Activated CD4-positive, CD25-positive, alpha-beta regulatory T cell treated with anti-CD3 and anti-CD28 coated beads, Interleukin-2, amount 50 U/mL, for 72 hours (primary cell): ENCODE data around the gene PLGRKT.
"Not testable (repeated sequence)": the region's sequence is repeated elsewhere in the genome, so short reads cannot be mapped to it uniquely, and the experiment has no call there.

Experiments
- DNase-seq: peaks from one replicate; pipeline ENCODE4 v3.0.0; 2021

The PLGRKT gene

DNA sequence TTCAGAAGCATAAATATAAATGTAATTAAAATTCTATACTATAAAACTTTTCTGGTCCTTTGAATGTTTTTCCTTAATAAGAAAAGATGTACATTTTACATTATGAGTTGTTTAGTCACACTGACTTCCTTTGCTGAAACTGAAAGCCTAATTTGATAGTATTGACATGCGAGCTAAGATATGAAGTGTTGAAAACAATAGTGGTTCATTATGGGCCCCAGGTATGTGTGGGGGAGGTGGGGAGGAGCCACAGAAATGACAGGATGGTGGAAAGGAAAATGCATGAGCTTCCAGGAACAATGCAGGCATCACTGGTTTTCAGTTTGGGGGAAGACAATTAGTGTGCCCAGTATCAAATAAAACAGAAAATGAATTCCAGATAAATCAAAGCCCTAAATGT is 62.6 kb downstream of the PLGRKT start:
- no peak for DNase-seq

DNA sequence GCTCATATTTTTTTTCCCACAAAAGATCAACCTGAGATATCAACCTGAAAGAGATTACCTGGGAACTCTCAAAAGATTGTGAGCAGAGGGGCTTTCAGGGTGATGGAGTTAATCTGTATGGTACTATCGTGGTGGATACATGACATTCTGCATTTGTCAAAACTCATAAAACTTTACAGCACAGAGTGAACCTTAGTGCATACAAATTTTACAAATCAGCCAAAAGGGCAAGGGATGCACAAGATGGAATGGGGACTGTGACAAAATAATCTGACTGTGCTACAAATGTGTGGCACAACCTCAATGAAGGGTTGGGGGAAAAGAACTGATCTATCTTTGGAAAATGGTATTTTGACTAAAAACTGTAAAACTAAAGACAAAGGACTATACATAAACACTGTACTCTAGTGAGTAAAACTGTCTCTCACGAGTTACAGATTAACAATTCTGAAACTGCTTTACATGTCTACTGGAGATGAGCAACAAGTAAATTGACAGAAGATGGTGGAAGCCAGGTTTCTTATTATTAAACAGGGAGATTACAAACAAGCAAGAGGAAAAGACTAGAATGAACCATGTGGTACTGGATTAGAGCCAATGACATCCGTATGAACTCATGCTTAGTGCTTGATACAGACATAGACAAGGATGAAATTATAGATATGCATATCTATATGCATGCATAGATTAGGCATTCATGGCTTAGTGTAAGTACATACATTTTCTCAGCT is 73.3 kb downstream of the PLGRKT start:
- DNase-seq: no peak

DNA sequence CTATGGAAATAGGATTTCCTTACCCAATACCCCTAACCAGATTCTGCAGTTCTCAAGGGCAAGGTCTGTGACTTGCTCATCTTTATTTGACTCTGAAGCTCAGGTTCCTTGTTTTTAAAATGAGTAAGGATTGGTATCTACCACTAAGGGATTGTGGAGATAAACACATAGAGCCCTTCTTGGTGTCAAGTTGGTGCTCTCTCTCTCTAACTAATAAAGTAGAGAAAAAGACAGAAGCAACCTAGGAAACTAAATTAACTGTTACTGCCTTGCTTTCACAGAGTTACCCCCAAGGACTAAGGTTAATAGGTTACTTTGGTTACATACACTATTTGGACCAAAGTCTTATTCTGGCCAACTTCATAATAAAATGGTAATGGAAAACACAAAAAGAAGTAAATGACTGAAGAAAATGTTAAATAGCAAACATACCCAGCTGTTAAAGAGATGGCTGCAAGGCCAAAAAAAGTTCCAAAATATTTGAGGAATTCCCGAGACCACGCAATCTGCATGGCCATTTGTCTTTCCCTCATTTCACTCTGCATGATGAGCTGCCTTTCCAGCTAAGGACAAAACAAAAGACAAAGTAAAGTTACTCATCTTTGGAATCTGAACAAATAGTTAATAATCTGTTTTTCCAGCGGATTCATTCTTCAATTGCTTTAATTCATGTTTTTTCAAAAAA is 76.3 kb downstream of the PLGRKT start:
- no peak for DNase-seq

DNA sequence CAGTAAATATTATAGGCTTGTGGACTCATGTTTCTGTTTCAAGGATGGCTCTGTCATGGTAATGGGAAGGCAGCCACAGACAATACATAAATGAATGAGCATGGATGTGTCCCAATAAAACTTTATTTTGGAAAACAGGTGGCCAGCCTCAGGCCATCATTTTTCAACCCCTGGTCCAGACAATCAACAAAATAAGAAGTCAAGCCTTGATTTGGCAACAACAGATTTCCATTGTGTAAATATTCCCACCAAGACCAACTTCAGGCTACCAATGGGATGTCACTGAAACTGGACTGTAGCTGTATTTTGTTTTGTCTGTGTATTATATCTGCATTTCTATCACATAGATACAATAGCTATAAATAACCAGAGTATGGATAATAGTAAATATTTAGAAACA is 77.4 kb downstream of the PLGRKT start:
- DNase-seq: no peak

DNA sequence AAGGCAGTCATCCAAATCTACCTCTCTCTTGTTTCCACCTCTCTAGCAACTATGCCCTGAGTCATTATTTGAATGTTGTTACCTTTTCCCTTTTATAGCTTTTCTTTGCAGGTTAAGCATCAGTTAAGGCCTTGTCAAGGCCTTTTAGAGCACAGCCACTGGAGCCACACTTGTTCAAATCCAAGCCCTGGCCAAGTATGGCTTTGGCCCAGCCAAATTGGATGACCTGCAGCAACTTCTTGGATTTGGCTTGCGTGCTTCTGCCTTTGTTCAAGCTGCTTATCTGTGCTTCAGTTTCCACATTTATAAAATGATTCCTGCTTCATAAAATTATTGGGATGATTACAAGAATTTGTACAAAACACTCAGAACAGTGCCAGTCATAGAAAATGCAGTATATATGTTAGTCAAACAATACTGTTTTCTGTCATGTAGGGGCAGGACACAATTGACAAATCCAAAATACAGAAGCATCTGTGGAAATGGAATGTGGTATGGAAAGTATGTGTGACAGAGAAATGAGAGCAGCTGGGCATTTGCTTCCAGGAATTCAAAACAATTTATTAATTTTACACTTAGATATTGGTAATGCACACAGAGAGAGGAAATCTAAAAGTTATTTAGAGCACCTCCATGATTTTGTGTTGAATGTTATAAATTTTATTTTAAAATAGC is 80.2 kb downstream of the PLGRKT start:
- DNase-seq: no peak

DNA sequence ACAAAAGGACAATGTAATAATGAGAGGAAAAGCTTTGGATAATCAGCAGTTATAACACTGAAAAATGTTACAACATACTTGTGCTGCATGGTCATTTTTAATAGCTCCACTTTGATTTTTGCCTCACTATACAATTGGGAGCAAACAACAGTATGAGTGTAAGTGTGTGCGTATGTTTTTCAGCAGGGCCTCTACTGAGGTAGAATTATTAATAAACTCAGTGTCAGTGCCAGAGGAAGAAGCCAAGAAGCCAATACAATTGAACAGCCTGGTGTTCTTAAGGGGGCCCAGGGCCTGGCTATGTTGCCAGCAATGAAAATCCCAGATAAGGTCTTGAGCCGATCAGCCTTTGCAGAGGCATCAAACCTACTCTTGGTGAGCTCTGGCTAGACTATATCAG is 81.9 kb downstream of the PLGRKT start:
- DNase-seq: no peak

DNA sequence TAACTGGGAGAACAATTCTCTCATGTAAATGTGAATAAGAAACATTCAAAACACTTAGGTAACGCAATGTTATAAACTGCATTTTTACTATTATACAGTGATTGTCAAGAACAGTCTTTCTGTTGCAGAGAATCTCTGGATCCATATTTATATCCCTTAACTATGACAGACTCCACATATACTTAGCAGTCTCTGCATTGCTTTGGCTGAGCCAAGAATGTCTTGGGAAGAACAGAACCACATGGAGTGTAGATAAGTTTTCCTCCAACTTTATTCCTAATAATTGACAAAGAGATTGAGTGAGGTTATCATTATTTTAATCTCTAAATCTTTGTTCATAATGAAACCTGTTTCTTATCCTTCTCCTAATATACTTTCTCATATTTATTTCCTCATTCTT is 82.5 kb downstream of the PLGRKT start:
- no peak for DNase-seq

DNA sequence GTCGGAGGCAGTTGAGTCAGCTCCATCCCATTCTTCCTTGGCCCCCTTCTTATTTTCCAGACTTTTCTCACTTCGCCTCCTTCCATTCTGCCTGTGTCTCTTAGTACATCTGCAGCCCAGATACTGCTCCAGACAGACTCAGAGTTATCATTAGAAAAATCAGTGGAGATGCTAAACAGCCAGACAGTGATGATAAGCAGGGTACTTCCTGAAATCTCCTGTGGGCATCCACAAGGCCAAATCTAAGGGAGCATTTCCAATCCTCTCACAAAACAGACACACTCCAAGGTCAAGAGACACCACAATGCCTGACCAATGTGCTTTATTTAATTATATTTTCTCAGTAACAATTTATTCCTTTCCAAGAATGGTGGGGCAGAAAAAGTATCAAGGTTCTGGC is 83.5 kb downstream of the PLGRKT start:
- no peak for DNase-seq

DNA sequence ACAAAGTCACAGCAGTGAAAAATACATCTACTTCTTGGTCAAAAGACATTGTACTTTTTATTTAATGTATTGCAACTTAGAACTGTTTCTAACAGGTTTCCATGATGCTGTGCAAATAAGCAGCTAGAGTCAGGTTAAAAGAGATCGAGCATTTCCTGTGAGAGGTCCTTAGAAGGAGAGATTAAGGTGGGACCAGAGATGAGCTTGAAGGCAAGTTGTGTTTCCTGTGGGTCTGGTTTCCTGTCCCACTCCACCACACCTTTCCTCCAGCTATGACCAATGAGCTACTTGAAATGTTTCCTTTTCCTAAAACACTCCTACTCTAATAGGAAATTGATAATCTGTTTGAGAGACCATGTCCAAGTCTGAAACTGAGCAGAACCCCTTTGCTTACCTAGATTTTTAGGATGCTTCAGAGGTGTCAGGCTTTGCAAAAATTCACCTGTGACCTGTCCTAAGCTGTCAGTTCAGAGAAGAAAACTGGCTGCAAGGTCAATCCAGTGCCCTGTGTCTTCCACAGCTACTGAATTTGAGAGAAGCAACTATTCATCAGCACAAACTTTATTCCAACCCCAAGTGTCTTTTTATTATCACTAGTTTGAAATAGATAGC is 85.0 kb downstream of the PLGRKT start:
- no peak for DNase-seq

DNA sequence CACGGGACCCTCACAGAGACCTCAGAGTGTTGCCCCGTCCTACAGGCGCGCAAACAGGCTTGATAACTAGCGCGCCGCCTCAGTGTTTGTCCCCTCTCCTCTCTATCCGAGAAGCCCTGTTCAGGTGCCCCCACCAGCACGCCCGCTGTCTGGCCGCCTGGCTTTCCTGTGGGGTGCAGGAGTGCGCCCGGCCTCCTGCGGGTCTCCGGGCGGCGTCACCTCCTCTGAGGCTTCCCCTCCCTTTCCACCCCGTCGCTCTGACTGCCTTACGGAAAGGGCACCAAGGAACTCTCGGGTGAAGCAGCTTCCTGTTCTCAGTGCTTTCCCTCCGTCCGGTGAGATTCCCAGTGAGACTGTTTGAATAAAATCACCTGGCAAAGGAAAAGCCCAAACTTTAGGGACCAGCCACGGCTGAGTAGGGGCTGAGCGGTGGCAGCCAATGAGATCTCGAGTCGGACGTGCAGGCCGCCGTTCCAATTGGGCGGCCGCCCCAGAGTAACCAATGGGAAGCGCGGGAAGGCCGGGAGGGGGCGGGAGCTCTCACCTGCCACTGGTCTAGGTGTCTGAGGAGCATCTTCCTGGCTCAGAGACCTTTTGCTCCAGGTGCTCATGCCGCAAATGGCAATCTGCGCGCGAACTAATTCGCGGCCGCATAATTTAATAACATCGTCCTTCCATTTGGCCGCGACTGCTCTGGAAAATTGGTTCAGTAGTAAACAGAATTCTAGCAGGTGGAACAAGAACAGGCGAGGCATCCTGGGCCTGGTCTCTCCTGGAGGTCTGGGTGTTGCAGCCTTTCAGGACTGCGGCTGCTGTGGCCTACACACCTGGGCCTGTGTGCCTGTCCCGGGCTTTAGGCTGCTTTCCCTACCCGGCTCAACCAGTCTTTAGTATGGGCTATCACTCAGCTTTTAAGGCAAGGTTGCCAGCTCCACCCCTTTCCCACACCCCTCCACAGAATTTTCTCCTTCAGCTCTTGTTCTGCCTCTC is 98.4 kb downstream of the PLGRKT start, which contains the start of gene RLN1:
Gene RLN1 (minus strand): TSS at position 885 of the 990 bp plus-strand sequence. CDS start 130 bp downstream, at position 755.
- DNase-seq: not testable (repeated sequence)

DNA sequence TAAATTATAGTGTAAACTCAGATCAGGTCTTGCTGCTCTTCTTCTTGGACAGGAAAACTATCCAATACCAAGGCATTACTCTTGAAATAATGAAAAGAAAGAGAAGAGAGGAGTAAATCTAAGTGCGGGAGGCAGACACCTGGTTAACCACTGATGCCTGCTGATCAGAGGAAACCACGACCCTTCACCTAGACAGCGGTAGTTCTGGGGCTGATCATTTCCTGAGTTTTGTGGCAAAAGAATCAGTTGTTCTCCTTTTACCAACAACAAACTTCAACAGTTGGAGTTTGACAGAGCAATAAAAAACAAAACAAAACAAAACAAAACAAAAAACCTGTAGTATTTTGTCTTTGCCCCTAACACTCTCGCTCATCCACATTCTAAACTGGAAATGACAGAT is 101.0 kb downstream of the PLGRKT start:
- DNase-seq: no peak

DNA sequence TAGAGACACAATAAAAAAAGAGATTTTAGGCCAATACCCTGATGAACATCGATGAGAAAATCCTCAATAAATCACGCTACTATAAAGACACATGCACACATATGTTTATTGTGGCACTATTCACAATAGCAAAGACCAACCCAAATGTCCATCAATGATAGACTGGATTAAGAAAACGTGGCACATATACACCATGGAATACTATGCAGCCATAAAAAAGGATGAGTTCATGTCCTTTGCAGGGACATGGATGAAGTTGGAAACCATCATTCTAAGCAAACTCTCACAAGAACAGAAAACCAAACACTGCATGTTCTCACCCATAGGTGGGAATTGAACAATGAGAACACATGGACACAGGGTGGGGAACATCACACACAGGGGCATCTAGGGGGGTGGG is 106.4 kb downstream of the PLGRKT start:
- not testable (repeated sequence) for DNase-seq

DNA sequence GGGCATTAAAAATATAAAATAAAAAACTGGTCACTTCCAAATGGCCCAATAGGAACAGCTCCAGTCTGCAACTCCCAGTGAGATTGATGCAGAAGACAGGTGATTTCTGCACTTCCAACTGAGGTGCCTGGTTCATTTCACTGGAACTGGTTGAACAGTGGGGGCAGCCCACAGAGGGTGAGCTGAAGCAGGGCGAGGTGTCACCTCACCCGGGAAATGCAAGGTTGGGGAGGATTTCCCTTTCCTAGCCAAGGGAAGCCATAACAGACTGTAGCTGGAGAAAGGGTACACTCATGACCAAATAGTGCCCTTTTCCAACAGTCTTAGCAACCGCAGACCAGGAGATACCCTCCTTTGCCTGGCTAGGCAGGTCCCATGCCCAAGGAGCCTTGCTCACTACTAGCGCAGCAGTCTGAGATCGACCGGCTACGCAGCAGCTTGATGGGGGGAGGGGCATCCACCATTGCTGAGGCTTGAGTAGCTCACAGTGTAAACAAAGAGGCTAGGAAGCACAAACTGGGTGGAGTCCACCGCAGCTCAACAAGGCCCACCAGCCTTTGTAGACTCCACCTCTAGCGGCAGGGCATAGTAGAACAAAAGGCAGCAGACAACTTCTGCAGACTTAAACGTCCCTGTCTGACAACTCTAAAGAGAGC is 110.7 kb downstream of the PLGRKT start:
- DNase-seq: no peak

DNA sequence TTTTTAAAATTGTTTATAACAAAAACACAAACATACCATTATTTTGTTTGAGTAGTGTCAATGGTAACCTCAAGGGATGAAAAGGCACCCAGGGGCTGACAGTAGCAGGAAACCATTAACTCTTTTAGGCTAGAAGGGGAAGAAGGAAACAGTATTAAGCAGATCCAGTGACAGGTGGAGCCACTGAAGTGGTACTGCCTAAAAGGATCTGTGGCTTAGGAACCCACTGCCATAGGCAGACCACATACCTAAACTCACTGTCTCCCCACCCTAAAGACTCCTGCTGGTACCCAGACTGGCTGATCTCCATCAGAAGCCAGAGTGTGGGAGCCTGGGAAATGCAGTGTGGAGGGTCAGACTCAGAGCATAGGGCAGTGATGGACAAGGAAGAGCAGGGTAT is 111.5 kb downstream of the PLGRKT start:
- no peak for DNase-seq

DNA sequence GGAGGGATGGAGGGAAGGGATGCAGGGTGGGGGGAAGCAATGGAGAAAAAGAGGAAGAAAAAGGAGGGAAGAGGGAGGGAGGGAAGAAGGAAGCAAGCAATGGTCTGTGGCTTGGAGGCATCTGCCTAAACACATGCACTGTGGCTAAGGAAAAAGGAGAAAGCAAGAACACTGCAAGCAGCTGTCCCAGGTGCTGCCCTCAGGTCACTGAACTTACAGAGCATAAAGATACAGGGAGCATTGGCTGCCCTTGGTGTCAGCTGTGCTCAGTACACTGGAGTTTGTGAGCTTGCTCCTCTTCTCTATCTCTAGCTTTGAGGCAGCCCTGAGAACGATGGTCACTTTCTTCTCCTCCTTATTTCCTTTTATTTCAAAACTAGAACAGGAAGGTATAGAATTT is 116.1 kb downstream of the PLGRKT start:
- DNase-seq: not testable (repeated sequence)

DNA sequence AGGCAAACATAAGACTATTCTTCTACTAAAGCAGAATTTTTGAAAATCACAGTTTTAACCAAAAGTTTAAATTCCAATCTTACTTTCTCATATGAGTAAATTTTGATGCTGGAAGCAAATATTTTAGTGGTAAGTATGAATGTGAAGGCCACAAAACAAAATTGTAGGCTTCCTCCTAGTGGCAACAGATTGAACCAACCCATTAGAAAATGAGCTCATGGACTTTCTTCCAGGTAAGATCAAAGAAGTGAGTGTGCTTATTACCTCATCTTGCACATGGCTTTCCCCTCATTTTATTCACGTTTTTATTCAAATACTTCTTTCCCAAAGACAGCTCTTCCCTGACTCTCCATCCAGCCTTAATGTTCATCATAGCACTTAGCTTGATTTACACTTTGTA is 116.7 kb downstream of the PLGRKT start:
- DNase-seq: no peak

DNA sequence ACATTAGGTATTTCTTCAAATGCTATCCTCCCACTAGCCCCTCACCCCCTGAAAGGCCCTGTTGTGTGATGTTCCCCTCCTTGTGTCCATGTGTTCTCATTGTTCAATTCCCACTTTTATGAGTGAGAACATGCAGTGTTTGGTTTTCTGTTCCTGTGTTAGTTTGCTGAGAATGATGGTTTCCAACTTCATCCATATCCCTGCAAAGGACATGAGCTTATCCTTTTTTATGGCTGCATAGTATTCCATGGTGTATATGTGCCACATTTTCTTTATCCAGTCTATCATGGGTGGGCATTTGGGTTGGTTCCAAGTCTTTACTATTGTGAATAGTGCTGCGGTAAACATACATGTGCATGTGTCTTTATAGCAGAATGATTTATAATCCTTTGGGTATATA is 121.3 kb downstream of the PLGRKT start:
- DNase-seq: not testable (repeated sequence)

DNA sequence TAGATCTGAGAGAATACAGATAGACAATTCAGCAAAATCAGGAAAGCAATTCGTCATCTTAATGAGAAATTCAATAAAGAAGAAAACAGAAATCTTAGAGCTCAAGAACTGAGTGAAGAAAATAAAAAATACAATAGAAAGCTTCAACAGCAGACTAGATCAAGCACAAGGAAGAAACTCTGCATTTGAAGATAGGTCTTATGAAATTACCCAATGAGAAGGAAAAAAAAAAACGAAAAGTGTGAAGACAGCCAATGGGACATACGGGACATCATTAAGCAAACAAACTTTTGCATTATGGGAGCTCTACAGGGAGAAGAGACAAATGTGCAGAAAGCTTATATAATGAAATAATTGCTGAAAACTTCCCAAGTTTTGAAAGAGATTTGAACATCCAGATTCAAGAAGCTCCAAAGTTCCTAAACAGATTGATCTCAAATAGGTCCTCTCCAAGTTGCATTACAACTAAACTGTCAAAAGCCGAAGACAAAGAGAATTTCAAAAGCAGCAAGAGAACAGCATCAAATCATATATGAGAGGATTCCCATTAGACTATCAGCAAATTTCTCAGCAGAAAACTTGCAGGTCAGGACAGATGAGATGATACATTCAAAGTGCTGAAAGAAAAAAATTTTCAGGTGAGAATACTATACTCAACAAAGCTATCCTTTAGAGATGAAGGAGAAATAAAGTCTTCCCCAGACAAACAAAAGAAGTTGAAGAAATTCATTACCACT is 122.4 kb downstream of the PLGRKT start:
- no peak for DNase-seq

DNA sequence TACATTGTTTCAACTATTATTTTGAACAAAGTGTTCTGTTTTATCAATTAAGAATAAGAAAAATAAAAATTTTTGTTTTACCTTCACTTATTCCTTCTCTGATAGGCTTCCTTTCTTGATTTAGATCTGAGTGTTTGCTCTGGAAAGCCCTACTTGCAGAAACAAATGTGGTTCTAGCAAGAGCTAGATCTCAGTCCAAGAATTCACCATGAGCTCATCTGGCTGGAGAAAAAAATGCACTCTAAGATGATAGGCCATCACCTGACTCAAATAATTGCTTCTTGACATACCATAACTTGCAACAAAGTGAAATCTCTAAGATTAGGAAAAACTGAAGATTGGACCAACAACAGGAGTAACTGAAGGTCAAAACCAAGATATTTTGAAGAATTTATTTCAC is 126.9 kb downstream of the PLGRKT start:
- no peak for DNase-seq
